ENCODE data around the gene SZT2. TPM values are rescaled to one million over a fixed set of nuclear protein-coding genes. Genes with fewer than 3 reads are reported as not detected.

SZT2 gene
- total RNA-seq, 2 donors from 2014 or later: 25.9 to 61.6 TPM

GRCh38 chr1:43460988-43461693 lies 71.4 kb downstream of the SZT2 start:
- H3K4me3 ChIP-seq: no peak overlapping the region
- H3K36me3 ChIP-seq (replicated peaks in 1 of 2; ENCODE audit: insufficient read depth in 1 of 2, low read depth in 2 of 2): no peaks in the 10 kb centered on the region
- TF ChIP-seq CTCF (IDR thresholded peaks at IDR 0.05): no peak
- TF ChIP-seq POLR2A (IDR thresholded peaks at IDR 0.05): no peak
- H3K4me1 ChIP-seq: peaks cover 11% of the 10 kb centered on the region
- ATAC-seq: no peak
- WGBS, 2 donors: 87 to 95% methylated on average over 5 of the region's 5 CpGs
- no peaks in the 10 kb centered on the region for H3K27me3 ChIP-seq
- intact Hi-C loops (cut with DNase I): no loop called here
- H3K27ac ChIP-seq: no peak overlapping the region
- no peak for DNase-seq
- no peaks in the 10 kb centered on the region for H3K9me3 ChIP-seq

GRCh38 chr1:43463479-43463878 lies 73.8 kb downstream of the SZT2 start:
- TF ChIP-seq POLR2A (IDR thresholded peaks at IDR 0.05): no peak
- TF ChIP-seq CTCF (IDR thresholded peaks at IDR 0.05): no peak
- ATAC-seq (no peak), DNase-seq (no peak)
- Histone ChIP-seq H3K4me1 (peaks cover 11% of the 10 kb centered on the region), H3K4me3 (no peak overlapping the region), H3K36me3 (replicated peaks in 1 of 2; ENCODE audit: insufficient read depth in 1 of 2, low read depth in 2 of 2) (no peaks in the 10 kb centered on the region), H3K9me3 (no peaks in the 10 kb centered on the region), H3K27ac (no peak overlapping the region), H3K27me3 (no peaks in the 10 kb centered on the region)
- intact Hi-C loops (cut with DNase I): no loop called here
- WGBS, 2 donors: 76 to 82% methylated on average over 2 of the region's 2 CpGs

- intact Hi-C loops (cut with DNase I): no loop called here
- Histone ChIP-seq H3K4me1 (peaks cover 11% of the 10 kb centered on the region), H3K36me3 (replicated peaks in 1 of 2; ENCODE audit: insufficient read depth in 1 of 2, low read depth in 2 of 2) (no peaks in the 10 kb centered on the region), H3K9me3 (no peaks in the 10 kb centered on the region), H3K27ac (no peak overlapping the region), H3K27me3 (no peaks in the 10 kb centered on the region), H3K4me3 (no peak overlapping the region)
- 56 to 71% methylated on average over 13 of the region's 13 CpGs for WGBS, 2 donors
- no peak for TF ChIP-seq CTCF (IDR thresholded peaks at IDR 0.05)
- TF ChIP-seq POLR2A (IDR thresholded peaks at IDR 0.05): no peak
- DNase-seq (no peak), ATAC-seq (no peak)
Observed at GRCh38 chr1:43464681-43465504, 75.2 kb downstream of the SZT2 start.

GRCh38 chr1:43465505-43466067 lies 75.9 kb downstream of the SZT2 start:
- H3K27me3 ChIP-seq: no peaks in the 10 kb centered on the region
- H3K36me3 ChIP-seq (replicated peaks in 1 of 2; ENCODE audit: insufficient read depth in 1 of 2, low read depth in 2 of 2): no peaks in the 10 kb centered on the region
- no peak for TF ChIP-seq POLR2A (IDR thresholded peaks at IDR 0.05)
- no peak for TF ChIP-seq CTCF (IDR thresholded peaks at IDR 0.05)
- no peaks in the 10 kb centered on the region for H3K9me3 ChIP-seq
- 68 to 73% methylated on average over 3 of the region's 3 CpGs for WGBS, 2 donors
- ATAC-seq (no peak), DNase-seq (no peak)
- intact Hi-C loops (cut with DNase I): no loop called here
- H3K4me3 ChIP-seq: no peak overlapping the region
- no peak overlapping the region for H3K27ac ChIP-seq
- peaks cover 11% of the 10 kb centered on the region for H3K4me1 ChIP-seq
